HepG2 (cell line): ENCODE measurements around the gene VCPKMT. TPM values are rescaled to one million over a fixed set of nuclear protein-coding genes. Genes with fewer than 3 reads are reported as not detected.

Source experiments
- CBFB ChIP-seq: sonication (generic); formaldehyde crosslinking; IDR thresholded peaks from 2 replicates; pipeline ENCODE4 v1.4.0; 2020; ENCODE audit warnings: missing genetic modification reagents
- MAFF ChIP-seq: IDR thresholded peaks from 2 replicates; pipeline ENCODE4 v1.6.1; 2011; ENCODE audit warnings: low read depth, low read length, improper control_type of control experiment
- MAFG ChIP-seq: sonication (generic); formaldehyde crosslinking; IDR thresholded peaks from 2 replicates; pipeline ENCODE4 v1.5.1; 2020; ENCODE audit warnings: mild to moderate bottlenecking, missing genetic modification reagents
- MEIS2 ChIP-seq: sonication (generic); formaldehyde crosslinking; IDR thresholded peaks from 2 replicates; pipeline ENCODE4 v1.9.0; 2021; ENCODE audit warnings: mild to moderate bottlenecking, missing genetic modification reagents
- NFIB ChIP-seq: sonication (generic); formaldehyde crosslinking; IDR thresholded peaks from 2 replicates; pipeline ENCODE4 v1.9.0; 2021; ENCODE audit warnings: missing genetic modification reagents, mild to moderate bottlenecking, borderline replicate concordance
- NFYC ChIP-seq: IDR thresholded peaks from 2 replicates; pipeline ENCODE4 v1.6.1; 2016; ENCODE audit warnings: missing genetic modification reagents, missing compliant biosample characterization
- TAF1 ChIP-seq: sonication (generic); formaldehyde crosslinking; IDR thresholded peaks from 2 replicates; pipeline ENCODE4 v1.4.0; 2020; ENCODE audit warnings: missing genetic modification reagents
- TMF1 ChIP-seq: sonication (generic); formaldehyde crosslinking; IDR thresholded peaks from 2 replicates; pipeline ENCODE4 v1.8.1; 2022; ENCODE audit warnings: low read depth, missing genetic modification reagents
- WIZ ChIP-seq: sonication (generic); formaldehyde crosslinking; IDR thresholded peaks from 2 replicates; pipeline ENCODE4 v1.5.1; 2020; ENCODE audit warnings: mild to moderate bottlenecking, missing genetic modification reagents
- ZNF460 ChIP-seq: sonication (generic); formaldehyde crosslinking; IDR thresholded peaks from 2 replicates; pipeline ENCODE4 v1.5.1; 2020; ENCODE audit warnings: missing genetic modification reagents, mild to moderate bottlenecking, borderline replicate concordance
- ZNF496 ChIP-seq: sonication (generic); formaldehyde crosslinking; IDR thresholded peaks from 2 replicates; pipeline ENCODE4 v1.8.1; 2023; ENCODE audit warnings: mild to moderate bottlenecking, moderate library complexity, missing genetic modification reagents; ENCODE audit not compliant: insufficient replicate concordance
- ZNF616 ChIP-seq: sonication (generic); formaldehyde crosslinking; IDR thresholded peaks from 2 replicates; pipeline ENCODE4 v1.5.0; 2020; ENCODE audit warnings: low read depth, mild to moderate bottlenecking, missing genetic modification reagents
- polyA plus RNA-seq, 8 experiments: library from polyadenylated mRNA; depleted of rRNA in 3 of 8; stranded (reverse) in 7 of 8; unstranded in 1 of 8; fragments of >200 nt; fragmentation: Illumina TruSeq in 4 of 8; extraction: Trizol in 4 of 8; gene quantifications; 2 replicates each; pipeline versions ENCODE4 v1.2.1 to v1.2.3, GENCODE V29; 2011 to 2016; ENCODE audit warnings: low read depth in 4 of 8, missing spikeins in 1 of 8, mixed read lengths in 1 of 8; ENCODE audit not compliant: insufficient read depth in 1 of 8
- total RNA-seq, 5 experiments: library from RNA; depleted of rRNA; stranded (reverse); fragments of >200 nt; fragmentation: Illumina TruSeq; extraction: Trizol; gene quantifications; 2 replicates each; pipeline ENCODE4 v1.2.3, GENCODE V29; 2016; ENCODE audit warnings: low read depth in 1 of 5
- TF ChIP-seq, protein P1 (sequence below): sonication (generic); formaldehyde crosslinking; IDR thresholded peaks from 2 replicates; pipeline ENCODE4 v1.8.1; 2023; ENCODE audit warnings: missing genetic modification reagents, inconsistent platforms, borderline replicate concordance
- TF ChIP-seq, protein P2 (sequence below): IDR thresholded peaks from 2 replicates; pipeline ENCODE4 v1.6.1; 2016; ENCODE audit warnings: low read depth
- TF ChIP-seq, protein P3 (sequence below), 2 experiments: IDR thresholded peaks; 2 replicates each; pipeline ENCODE4 v1.6.1; 2011 to 2012; ENCODE audit warnings: low read length in 2 of 2, borderline replicate concordance in 1 of 2, low read depth in 1 of 2, mild to moderate bottlenecking in 1 of 2, moderate library complexity in 1 of 2
- TF ChIP-seq, protein P4 (sequence below): IDR thresholded peaks from 2 replicates; pipeline ENCODE4 v1.6.1; 2018; ENCODE audit warnings: missing genetic modification reagents, mild to moderate bottlenecking, missing compliant biosample characterization

Gene VCPKMT
- total and polyA plus RNA-seq, 2 of the 13 experiments (the other 11 are each of a cell fraction or from before 2014, with no cell fraction given): 3.9 to 5.4 TPM

DNA sequence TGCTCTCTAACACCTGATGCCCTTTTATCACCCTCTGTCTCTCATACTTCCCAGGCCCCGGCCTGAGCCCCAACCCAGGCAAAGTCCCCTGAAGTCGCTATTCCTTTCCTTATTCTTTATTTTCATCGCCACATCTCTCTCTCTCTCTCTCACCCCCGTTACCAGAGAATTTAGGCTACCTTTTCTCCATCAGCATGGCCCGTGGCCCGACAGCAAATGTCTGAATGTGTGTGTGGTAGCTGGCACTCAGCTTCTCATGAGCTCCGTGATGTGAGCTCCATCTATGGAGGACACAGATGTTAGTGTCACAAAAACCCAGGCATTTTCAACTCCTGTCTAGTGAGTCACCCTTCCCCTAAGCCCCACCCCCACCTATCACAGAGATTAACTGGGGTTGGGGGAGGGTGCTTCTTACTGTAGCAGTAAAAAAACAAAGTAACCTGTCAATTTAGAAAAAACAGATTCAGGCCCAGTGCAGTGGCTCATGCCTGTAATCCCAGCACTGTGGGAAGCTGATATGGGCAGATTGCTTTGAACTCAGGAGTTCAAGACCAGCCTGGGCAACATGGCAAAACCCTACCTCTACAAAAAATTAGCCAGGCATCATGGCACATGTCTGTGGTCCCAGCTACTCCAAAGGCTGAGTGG lies 53.8 kb downstream of the VCPKMT start (continued):
- TF ChIP-seq, protein P1, sequence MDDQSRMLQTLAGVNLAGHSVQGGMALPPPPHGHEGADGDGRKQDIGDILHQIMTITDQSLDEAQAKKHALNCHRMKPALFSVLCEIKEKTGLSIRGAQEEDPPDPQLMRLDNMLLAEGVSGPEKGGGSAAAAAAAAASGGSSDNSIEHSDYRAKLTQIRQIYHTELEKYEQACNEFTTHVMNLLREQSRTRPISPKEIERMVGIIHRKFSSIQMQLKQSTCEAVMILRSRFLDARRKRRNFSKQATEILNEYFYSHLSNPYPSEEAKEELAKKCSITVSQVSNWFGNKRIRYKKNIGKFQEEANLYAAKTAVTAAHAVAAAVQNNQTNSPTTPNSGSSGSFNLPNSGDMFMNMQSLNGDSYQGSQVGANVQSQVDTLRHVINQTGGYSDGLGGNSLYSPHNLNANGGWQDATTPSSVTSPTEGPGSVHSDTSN (CRISPR knock-in tag): no peak
- TF ChIP-seq, protein P2, sequence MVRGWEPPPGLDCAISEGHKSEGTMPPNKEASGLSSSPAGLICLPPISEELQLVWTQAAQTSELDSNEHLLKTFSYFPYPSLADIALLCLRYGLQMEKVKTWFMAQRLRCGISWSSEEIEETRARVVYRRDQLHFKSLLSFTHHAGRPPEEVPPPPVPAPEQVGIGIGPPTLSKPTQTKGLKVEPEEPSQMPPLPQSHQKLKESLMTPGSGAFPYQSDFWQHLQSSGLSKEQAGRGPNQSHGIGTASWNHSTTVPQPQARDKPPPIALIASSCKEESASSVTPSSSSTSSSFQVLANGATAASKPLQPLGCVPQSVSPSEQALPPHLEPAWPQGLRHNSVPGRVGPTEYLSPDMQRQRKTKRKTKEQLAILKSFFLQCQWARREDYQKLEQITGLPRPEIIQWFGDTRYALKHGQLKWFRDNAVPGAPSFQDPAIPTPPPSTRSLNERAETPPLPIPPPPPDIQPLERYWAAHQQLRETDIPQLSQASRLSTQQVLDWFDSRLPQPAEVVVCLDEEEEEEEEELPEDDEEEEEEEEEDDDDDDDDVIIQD: no peak
- no peak for TF ChIP-seq ZNF616 (CRISPR knock-in tag)
- peak; percentile 60; the same call in 1 of the 2 replicates for TF ChIP-seq TAF1
- TF ChIP-seq MEIS2: no peak
- TF ChIP-seq NFYC (CRISPR knock-in tag): no peak
- TF ChIP-seq TMF1 (CRISPR knock-in tag): no peak
- TF ChIP-seq WIZ (CRISPR knock-in tag): no peak
- no peak for TF ChIP-seq MAFG (CRISPR knock-in tag)
- no peak for TF ChIP-seq ZNF496 (CRISPR knock-in tag)
- TF ChIP-seq, protein P3, sequence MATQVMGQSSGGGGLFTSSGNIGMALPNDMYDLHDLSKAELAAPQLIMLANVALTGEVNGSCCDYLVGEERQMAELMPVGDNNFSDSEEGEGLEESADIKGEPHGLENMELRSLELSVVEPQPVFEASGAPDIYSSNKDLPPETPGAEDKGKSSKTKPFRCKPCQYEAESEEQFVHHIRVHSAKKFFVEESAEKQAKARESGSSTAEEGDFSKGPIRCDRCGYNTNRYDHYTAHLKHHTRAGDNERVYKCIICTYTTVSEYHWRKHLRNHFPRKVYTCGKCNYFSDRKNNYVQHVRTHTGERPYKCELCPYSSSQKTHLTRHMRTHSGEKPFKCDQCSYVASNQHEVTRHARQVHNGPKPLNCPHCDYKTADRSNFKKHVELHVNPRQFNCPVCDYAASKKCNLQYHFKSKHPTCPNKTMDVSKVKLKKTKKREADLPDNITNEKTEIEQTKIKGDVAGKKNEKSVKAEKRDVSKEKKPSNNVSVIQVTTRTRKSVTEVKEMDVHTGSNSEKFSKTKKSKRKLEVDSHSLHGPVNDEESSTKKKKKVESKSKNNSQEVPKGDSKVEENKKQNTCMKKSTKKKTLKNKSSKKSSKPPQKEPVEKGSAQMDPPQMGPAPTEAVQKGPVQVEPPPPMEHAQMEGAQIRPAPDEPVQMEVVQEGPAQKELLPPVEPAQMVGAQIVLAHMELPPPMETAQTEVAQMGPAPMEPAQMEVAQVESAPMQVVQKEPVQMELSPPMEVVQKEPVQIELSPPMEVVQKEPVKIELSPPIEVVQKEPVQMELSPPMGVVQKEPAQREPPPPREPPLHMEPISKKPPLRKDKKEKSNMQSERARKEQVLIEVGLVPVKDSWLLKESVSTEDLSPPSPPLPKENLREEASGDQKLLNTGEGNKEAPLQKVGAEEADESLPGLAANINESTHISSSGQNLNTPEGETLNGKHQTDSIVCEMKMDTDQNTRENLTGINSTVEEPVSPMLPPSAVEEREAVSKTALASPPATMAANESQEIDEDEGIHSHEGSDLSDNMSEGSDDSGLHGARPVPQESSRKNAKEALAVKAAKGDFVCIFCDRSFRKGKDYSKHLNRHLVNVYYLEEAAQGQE (IDR thresholded peaks at IDR 0.05; ENCODE audit: borderline replicate concordance in 1 of 2, low read depth in 1 of 2, low read length in 2 of 2): no peak
- TF ChIP-seq, protein P4, sequence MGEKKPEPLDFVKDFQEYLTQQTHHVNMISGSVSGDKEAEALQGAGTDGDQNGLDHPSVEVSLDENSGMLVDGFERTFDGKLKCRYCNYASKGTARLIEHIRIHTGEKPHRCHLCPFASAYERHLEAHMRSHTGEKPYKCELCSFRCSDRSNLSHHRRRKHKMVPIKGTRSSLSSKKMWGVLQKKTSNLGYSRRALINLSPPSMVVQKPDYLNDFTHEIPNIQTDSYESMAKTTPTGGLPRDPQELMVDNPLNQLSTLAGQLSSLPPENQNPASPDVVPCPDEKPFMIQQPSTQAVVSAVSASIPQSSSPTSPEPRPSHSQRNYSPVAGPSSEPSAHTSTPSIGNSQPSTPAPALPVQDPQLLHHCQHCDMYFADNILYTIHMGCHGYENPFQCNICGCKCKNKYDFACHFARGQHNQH (CRISPR knock-in tag): 0 out of 2 replicates have a peak, but pooled peaks have one; percentile 33
- TF ChIP-seq CBFB (CRISPR knock-in tag): no peak
- TF ChIP-seq ZNF460 (CRISPR knock-in tag): no peak
- TF ChIP-seq MAFF: no peak
- no peak for TF ChIP-seq NFIB (CRISPR knock-in tag)
- TF ChIP-seq, all 625 proteins: peak for 67
